SU-DHL-6 (cell line): ENCODE data around the gene ZDHHC3.
A peak's percentile ranks its signal among the peaks of the same experiment; 100 is the strongest.

Experiments
- H2AFZ ChIP-seq: fragments of 200-600 bp; sonication (generic); 2 replicates; pipeline ENCODE4 v1.6.1; 2014; ENCODE audit warnings: low read depth, mild to moderate bottlenecking, moderate library complexity, mixed read lengths, antibody characterized with exemption, low read length; ENCODE audit not compliant: severe bottlenecking
- H3F3A ChIP-seq: fragments of 200-600 bp; shearing (Covaris generic); 2 replicates; pipeline ENCODE4 v1.6.0; 2016; ENCODE audit warnings: antibody characterized with exemption, mild to moderate bottlenecking; ENCODE audit not compliant: insufficient read depth
- H3K27ac ChIP-seq: fragments of 200-600 bp; sonication (generic); 2 replicates; pipeline ENCODE4 v1.5.1; 2016; ENCODE audit warnings: low read depth, mild to moderate bottlenecking, low read length, moderate library complexity, mixed read lengths
- H3K27me3 ChIP-seq: fragments of 200-600 bp; sonication (generic), shearing (Covaris generic); 2 replicates; pipeline ENCODE4 v1.6.0; 2014; ENCODE audit warnings: mild to moderate bottlenecking, low read length
- H3K36me3 ChIP-seq: fragments of 200-600 bp; sonication (generic); 2 replicates; pipeline ENCODE4 v1.6.1; 2014; ENCODE audit warnings: mild to moderate bottlenecking, low read length, mixed read lengths
- H3K4me2 ChIP-seq: fragments of 300-600, 200-600 bp; shearing (Covaris generic), sonication (generic); 2 replicates; pipeline ENCODE4 v1.6.0; 2014; ENCODE audit warnings: low read length, low read depth, mild to moderate bottlenecking; ENCODE audit not compliant: poor library complexity, severe bottlenecking
- H3K4me3 ChIP-seq: fragments of 200-600 bp; sonication (generic); 2 replicates; pipeline ENCODE4 v1.5.1; 2014; ENCODE audit warnings: antibody characterized with exemption, low read length, mild to moderate bottlenecking, mixed read lengths; ENCODE audit not compliant: insufficient read depth, poor library complexity, severe bottlenecking
- H3K79me2 ChIP-seq: fragments of 200-600 bp; sonication (generic); 2 replicates; pipeline ENCODE4 v1.6.1; 2014; ENCODE audit warnings: mild to moderate bottlenecking, low read length, moderate library complexity; ENCODE audit not compliant: insufficient read depth
- H3K9ac ChIP-seq: fragments of 200-600 bp; sonication (generic); 2 replicates; pipeline ENCODE4 v1.7.0; 2014; ENCODE audit warnings: mild to moderate bottlenecking, low read length
- H3K9me2 ChIP-seq: fragments of 200-600 bp; sonication (generic); replicated peaks from 2 replicates; pipeline ENCODE4 v1.6.1; 2014; ENCODE audit warnings: low read length; ENCODE audit not compliant: insufficient read depth
- H3K9me3 ChIP-seq: fragments of 200-600 bp; sonication (generic); 2 replicates; pipeline ENCODE4 v1.6.1; 2014; ENCODE audit warnings: low read length, mixed read lengths; ENCODE audit not compliant: insufficient read depth
- H4K20me1 ChIP-seq: fragments of 200-600 bp; sonication (generic); 2 replicates; pipeline ENCODE4 v1.6.1; 2014; ENCODE audit warnings: low read depth, mild to moderate bottlenecking, antibody characterized with exemption, low read length, moderate library complexity, mixed read lengths
- EZH2phosphoT487 ChIP-seq: fragments of 200-600 bp; sonication (generic), shearing (Covaris generic); conservative IDR thresholded peaks from 2 replicates; pipeline ENCODE4 v1.6.1; 2018; ENCODE audit warnings: mild to moderate bottlenecking, antibody characterized with exemption, low read length, moderate library complexity, mixed read lengths
- TF ChIP-seq, protein P1 (sequence below): fragments of 200-600 bp; sonication (generic); IDR thresholded peaks from one replicate; pipeline ENCODE4 v1.5.1; 2017; ENCODE audit warnings: antibody characterized with exemption, mild to moderate bottlenecking, low read length, moderate library complexity; ENCODE audit not compliant: insufficient read depth, poor library complexity, severe bottlenecking

The ZDHHC3 gene

DNA sequence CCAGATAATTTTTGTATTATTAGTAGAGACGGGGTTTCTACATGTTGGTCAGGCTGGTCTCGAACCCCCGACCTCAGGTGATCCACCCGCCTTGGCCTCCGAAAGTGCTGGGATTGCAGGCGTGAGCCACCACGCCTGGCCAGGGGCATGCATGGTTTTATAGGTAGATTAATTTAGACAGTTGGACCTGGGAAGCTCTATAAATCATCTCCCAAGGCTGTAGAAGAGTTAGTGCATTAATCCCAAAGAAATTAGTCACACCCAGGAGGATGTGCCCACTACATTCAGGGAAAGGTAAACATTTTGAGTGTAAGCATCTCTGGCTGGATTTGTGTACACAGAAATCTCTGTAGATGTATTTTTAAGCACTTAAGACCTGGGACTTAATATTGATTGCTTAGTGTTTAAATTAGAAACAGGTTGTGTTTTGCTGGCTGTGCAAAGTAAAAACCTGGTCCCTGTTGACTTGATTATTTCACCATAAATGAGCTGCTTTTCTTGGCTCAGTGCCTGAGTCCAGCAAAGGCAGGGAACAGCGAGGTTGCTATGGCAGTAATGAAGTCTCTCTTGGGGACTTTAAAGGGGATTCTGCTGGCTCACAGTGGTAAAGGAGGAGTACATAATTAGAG, 19.3 kb upstream of the ZDHHC3 start:
- TF ChIP-seq, protein P1, sequence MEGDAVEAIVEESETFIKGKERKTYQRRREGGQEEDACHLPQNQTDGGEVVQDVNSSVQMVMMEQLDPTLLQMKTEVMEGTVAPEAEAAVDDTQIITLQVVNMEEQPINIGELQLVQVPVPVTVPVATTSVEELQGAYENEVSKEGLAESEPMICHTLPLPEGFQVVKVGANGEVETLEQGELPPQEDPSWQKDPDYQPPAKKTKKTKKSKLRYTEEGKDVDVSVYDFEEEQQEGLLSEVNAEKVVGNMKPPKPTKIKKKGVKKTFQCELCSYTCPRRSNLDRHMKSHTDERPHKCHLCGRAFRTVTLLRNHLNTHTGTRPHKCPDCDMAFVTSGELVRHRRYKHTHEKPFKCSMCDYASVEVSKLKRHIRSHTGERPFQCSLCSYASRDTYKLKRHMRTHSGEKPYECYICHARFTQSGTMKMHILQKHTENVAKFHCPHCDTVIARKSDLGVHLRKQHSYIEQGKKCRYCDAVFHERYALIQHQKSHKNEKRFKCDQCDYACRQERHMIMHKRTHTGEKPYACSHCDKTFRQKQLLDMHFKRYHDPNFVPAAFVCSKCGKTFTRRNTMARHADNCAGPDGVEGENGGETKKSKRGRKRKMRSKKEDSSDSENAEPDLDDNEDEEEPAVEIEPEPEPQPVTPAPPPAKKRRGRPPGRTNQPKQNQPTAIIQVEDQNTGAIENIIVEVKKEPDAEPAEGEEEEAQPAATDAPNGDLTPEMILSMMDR = no peak
- no peak for TF ChIP-seq EZH2phosphoT487

GRCh38 chr3:44993471-44994205, 17.7 kb upstream of the ZDHHC3 start:
- Histone ChIP-seq H3K27me3 (no peaks in the 10 kb centered on the region), H3F3A (no peaks in the 10 kb centered on the region), H3K9me2 (no peaks in the 10 kb centered on the region), H2AFZ (no peak overlapping the region), H3K79me2 (peaks cover 12% of the 10 kb centered on the region; the same call in 1 of the 2 replicates), H4K20me1 (no peaks in the 10 kb centered on the region; the same call in 1 of the 2 replicates), H3K4me3 (no peak overlapping the region), H3K36me3 (0 out of 2 replicates have a peak, but pooled peaks cover 5% of the 10 kb centered on the region), H3K27ac (no peak overlapping the region), H3K9me3 (no peaks in the 10 kb centered on the region), H3K9ac (no peak overlapping the region), H3K4me2 (no peak overlapping the region)
- TF ChIP-seq, protein P1 = no peak
- no peak for TF ChIP-seq EZH2phosphoT487

More for the DNA sequence above, 19.3 kb upstream of the ZDHHC3 start:
- Histone ChIP-seq H3K9ac (no peak overlapping the region), H3K4me2 (no peak overlapping the region), H3K36me3 (0 out of 2 replicates have a peak, but pooled peaks cover 5% of the 10 kb centered on the region), H4K20me1 (no peaks in the 10 kb centered on the region), H3F3A (no peaks in the 10 kb centered on the region), H3K27me3 (no peaks in the 10 kb centered on the region), H3K9me3 (no peaks in the 10 kb centered on the region), H3K27ac (no peak overlapping the region), H3K4me3 (no peak overlapping the region), H3K79me2 (peaks cover 8% of the 10 kb centered on the region; the same call in 1 of the 2 replicates), H2AFZ (no peak overlapping the region), H3K9me2 (no peaks in the 10 kb centered on the region)

DNA sequence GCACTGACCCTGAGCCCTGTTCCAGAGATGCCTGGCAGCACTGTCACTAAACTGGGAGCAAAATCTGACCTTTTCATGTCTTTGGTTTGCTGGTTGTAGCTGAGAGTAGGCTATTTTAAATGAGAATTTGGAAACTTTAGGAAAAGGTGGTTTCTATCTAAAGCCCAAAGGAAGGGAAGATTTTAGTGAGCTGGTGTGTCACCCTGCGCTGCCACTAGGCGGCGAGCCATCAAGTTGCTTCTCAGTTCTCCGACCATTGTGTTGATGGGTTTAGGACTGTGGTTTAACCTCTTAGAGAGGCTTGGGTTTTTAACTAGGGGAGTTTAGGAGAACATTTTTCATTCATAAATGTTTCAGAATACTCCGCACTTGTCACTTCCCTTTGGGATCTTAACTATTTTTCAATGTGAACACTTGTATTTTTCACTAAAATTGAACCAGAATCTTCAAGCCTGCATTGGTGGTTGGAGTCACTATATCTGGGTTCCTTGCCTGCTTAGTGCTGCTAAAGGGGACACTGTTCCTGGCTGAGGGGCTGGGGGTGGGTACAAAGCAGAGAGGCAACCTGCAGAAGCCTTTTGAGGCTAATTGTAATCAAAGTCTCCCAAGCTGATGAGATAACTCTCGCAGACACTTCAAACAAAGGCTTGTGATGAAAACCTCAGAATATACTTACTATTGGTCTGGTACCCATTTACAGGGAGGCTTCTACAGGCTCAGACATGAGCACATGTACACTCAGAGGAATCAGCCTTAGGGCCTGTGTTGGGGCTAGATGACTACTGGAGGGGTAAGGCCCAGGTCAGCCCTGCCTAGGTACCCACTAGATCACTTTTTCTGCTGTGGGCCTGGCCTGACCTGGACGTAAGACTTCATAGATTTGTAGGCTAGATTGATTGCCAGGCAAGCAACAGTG, 16.8 kb upstream of the ZDHHC3 start:
- no peaks in the 10 kb centered on the region for H3K9me3 ChIP-seq
- no peaks in the 10 kb centered on the region; the same call in 1 of the 2 replicates for H4K20me1 ChIP-seq
- peaks cover 21% of the 10 kb centered on the region for H3K79me2 ChIP-seq
- H2AFZ ChIP-seq = no peak overlapping the region
- no peak overlapping the region for H3K9ac ChIP-seq
- H3K27ac ChIP-seq = no peak overlapping the region
- H3K4me3 ChIP-seq = no peak overlapping the region
- no peaks in the 10 kb centered on the region for H3K27me3 ChIP-seq
- peaks cover 2% of the 10 kb centered on the region; the same call in 1 of the 2 replicates for H3F3A ChIP-seq
- no peak for TF ChIP-seq EZH2phosphoT487
- TF ChIP-seq, protein P1 = peak; percentile 88
- H3K9me2 ChIP-seq = no peaks in the 10 kb centered on the region
- H3K36me3 ChIP-seq = 0 out of 2 replicates have a peak, but pooled peaks cover 5% of the 10 kb centered on the region
- H3K4me2 ChIP-seq = no peak overlapping the region
